Transverse colon (tissue), 4 donors: ENCODE results near the gene CDK14. TPM values are rescaled to one million over a fixed set of nuclear protein-coding genes. Genes with fewer than 3 reads are reported as not detected.

Experiments
- DNase-seq: peaks from one replicate; pipeline ENCODE4 v3.0.0-alpha.2; 2019
- H3K27ac ChIP-seq, 4 donors: fragments of 200-600 bp; sonication (generic); 2 replicates each; pipeline ENCODE4 v1.5.1; 2016 to 2018; ENCODE audit warnings: inconsistent platforms in 4 of 4
- H3K27me3 ChIP-seq: fragments of 200-600 bp; sonication (generic); 2 replicates; pipeline ENCODE4 v1.5.1; 2017; ENCODE audit warnings: inconsistent platforms
- H3K36me3 ChIP-seq, 4 donors: fragments of 200-600 bp; sonication (generic); 2 replicates each; pipeline ENCODE4 v1.5.1; 2017 to 2019; ENCODE audit warnings: inconsistent platforms in 4 of 4
- H3K4me1 ChIP-seq, 4 donors: fragments of 200-600 bp; sonication (generic); 2 replicates each; pipeline ENCODE4 v1.5.1; 2017 to 2020; ENCODE audit warnings: inconsistent platforms in 4 of 4
- H3K4me3 ChIP-seq, 4 donors: fragments of 200-600 bp; sonication (generic); 1 replicate in 1 of 4; 2 replicates in 3 of 4; pipeline versions ENCODE4 v1.5.1 to v1.6.1; 2017 to 2019; ENCODE audit warnings: inconsistent platforms in 4 of 4
- H3K9me3 ChIP-seq, 2 donors: fragments of 200-600 bp; sonication (generic); 2 replicates each; pipeline ENCODE4 v1.5.1; 2017 to 2019; ENCODE audit warnings: inconsistent platforms in 2 of 2
- EP300 ChIP-seq: sonication (generic); formaldehyde crosslinking; IDR thresholded peaks from one replicate; pipeline ENCODE4 v1.6.1; 2017; ENCODE audit warnings: antibody characterized with exemption, low read depth
- POLR2A ChIP-seq: fragments of 450-650 bp; IDR thresholded peaks from one replicate; pipeline ENCODE4 v1.6.1; 2016; ENCODE audit warnings: antibody characterized with exemption, mild to moderate bottlenecking, moderate library complexity
- POLR2AphosphoS5 ChIP-seq, 3 donors: sonication (generic); formaldehyde crosslinking; IDR thresholded peaks; one replicate each; pipeline ENCODE4 v1.6.1; 2016; ENCODE audit warnings: antibody characterized with exemption in 3 of 3
- WGBS, 2 donors: methylation state at CpG; one replicate each; pipeline ENCODE4 v1.1.5; 2018; ENCODE audit warnings: low coverage in 1 of 2; 5-methylcytosine and 5-hydroxymethylcytosine counted together
- in situ Hi-C, 4 donors: fragments of 200-750 bp; cut with MboI; loops; one replicate each; pipeline versions ENCODE4 v1.15.0 to v1.15.1; 2017; ENCODE audit warnings: low sequenced_read_pairs in 3 of 4, low pct_ligation_motif_present in 1 of 4, low pct_unique_long_range_greater_than_20kb in 1 of 4
- intact Hi-C: fragments of 100-400 bp; cut with DNase I; formaldehyde crosslinking; loops from one replicate; pipeline ENCODE4 v1.15.1; 2023; ENCODE audit warnings: low total_unique reads
- total RNA-seq, 4 donors: library from RNA; depleted of rRNA; stranded (reverse); fragments of >200 nt; gene quantifications; one replicate each; pipeline ENCODE4 v1.1.0, GENCODE V29; 2016
- TF ChIP-seq, protein P1 (sequence below), 5 experiments: fragments of 200-600 bp in 3 of 5; fragments of 450-650 bp in 2 of 5; sonication (generic) in 3 of 5; IDR thresholded peaks; 1 replicate in 2 of 5; 2 replicates in 3 of 5; pipeline ENCODE4 v1.5.1; 2016 to 2017; ENCODE audit warnings: antibody characterized with exemption in 5 of 5, inconsistent platforms in 3 of 5, mild to moderate bottlenecking in 2 of 5, moderate library complexity in 1 of 5

Gene CDK14
- 10 to 100 TPM in 1 of 4 donors, 1 to 10 TPM in 2, under 1 TPM in 1; 0.40 to 15.4 (median 4.8) TPM for total RNA-seq

DNA sequence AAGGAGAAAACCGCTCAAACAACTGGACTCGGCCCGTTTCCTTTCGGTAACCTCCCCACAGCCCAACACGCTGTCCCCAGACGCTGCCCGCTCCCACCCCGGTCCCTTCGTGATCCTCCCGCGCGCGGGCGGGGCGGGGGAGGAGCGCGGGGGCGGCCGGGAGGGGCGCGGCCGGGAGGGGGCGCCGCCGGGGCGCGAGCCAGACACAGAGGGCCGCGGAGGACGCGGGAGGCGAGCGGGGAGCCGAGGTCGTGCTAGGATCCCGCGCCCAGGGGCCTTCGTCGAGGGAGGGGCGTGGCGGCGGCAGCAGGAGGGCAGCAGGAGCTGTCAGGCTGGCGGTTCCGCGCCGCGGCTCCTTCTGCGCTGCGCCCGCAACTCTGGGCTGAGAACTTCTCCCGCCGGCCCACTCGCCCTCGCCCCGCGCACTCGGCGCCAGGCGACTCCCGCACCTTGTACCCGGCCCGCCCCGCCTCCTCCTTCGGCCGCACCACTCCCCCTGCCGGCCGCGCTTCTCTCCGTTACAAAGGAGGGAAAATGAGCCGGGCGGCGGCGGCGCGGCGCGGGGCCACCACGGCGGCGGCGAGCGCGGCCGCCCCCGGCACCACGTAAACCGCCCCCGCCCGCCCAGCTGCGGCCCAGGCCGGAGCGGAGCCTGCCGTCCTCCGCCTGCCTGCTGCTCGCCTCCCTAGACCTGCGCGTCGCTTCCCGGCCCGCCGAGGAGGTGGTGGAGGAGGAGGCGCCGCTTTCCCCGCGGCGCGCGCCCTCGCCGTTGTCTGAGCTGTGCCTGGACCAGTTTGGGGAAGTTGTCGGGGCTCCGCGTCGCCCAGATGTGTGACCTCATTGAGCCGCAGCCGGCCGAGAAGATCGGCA lies at the start of gene CDK14:
CDK14 (plus strand) TSS at position 521 of the 870 bp plus-strand sequence; CDS start at position 828, 307 bp downstream.
- intact Hi-C loops, result no loop called here
- in situ Hi-C loops, result loop anchor here in 1 of 4 donors (25.0 kb wide), 1 partner anchor 441 kb away; no protein-coding TSS in a partner anchor

DNA sequence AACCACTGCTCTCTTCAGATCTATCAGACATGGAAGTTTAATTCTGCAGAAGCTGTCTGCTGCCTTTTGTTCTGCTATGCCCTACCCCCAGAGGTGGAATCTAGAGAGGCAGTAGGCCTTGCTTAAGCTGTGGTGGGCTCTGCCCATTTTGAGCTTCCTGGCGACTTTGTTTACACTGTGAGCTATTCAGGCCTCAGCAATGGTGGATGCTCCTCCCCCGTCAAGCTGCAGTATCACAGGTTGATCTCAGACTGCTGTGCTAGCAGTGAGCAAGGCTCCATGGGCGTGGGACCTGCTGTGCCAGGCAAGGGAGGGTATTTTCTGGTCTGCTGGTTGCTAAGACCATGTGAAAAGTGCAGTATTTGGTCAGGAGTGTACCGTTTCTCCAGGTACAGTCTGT lies 45.1 kb upstream of the CDK14 start:
- Histone ChIP-seq H3K27me3 (no peaks in the 10 kb centered on the region), H3K9me3 (no peaks in the 10 kb centered on the region), H3K36me3 (no peaks in the 10 kb centered on the region), H3K27ac (no peak overlapping the region), H3K4me3 (no peak overlapping the region), H3K4me1 (no peaks in the 10 kb centered on the region)
- WGBS, 2 donors, result 60 to 68% methylated on average over 1 to 4 of the region's 4 CpGs
- intact Hi-C loops (no loop called here), in situ Hi-C loops (no loop called here)
- DNase-seq, result no peak
- TF ChIP-seq POLR2A (no peak), EP300 (no peak), POLR2AphosphoS5 (IDR thresholded peaks at IDR 0.05) (no peak)
- TF ChIP-seq, protein P1, sequence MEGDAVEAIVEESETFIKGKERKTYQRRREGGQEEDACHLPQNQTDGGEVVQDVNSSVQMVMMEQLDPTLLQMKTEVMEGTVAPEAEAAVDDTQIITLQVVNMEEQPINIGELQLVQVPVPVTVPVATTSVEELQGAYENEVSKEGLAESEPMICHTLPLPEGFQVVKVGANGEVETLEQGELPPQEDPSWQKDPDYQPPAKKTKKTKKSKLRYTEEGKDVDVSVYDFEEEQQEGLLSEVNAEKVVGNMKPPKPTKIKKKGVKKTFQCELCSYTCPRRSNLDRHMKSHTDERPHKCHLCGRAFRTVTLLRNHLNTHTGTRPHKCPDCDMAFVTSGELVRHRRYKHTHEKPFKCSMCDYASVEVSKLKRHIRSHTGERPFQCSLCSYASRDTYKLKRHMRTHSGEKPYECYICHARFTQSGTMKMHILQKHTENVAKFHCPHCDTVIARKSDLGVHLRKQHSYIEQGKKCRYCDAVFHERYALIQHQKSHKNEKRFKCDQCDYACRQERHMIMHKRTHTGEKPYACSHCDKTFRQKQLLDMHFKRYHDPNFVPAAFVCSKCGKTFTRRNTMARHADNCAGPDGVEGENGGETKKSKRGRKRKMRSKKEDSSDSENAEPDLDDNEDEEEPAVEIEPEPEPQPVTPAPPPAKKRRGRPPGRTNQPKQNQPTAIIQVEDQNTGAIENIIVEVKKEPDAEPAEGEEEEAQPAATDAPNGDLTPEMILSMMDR (IDR thresholded peaks at IDR 0.05), result no peak

More for the DNA sequence above, at the start of gene CDK14:
- H3K4me1 ChIP-seq, result peaks cover 0 to 26% (median 7%) of the 10 kb centered on the region in 4 donors
- 0% methylated on average over 51 of the region's 118 CpGs; no CpG with 5 or more reads in 1 of the 2 donors for WGBS, 2 donors
- H3K4me3 ChIP-seq, result peak within 1 kb of the TSS; percentile 62 to 78 (median 68)
- H3K36me3 ChIP-seq, result no peaks in the 10 kb centered on the region
- TF ChIP-seq POLR2A, result no peak
- TF ChIP-seq, protein P1 (IDR thresholded peaks at IDR 0.05), result peak; percentile 17 to 43 (median 33)
- DNase-seq, result peak; percentile 81
- no peaks in the 10 kb centered on the region for H3K9me3 ChIP-seq
- peaks cover 19% of the 10 kb centered on the region for H3K27me3 ChIP-seq
- peak within 1 kb of the TSS; percentile 71 to 80 (median 76) for H3K27ac ChIP-seq

DNA sequence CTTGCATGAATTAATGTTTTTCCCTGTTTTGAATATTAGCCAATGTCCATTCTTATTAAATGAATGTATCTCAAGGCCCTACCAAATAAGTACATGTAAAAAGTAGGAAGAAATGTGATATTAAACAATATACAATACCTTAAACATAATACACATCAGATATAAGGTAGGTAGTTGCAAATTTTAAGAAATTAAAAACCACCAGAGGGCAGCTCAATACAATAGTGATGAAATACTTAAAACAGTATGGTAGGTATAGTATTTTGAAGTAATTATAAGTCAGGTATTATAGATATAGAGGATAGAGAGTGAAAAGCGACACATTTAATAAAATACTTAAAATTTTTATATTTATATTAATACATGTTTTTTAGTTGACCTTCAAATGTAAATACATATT lies 43.6 kb upstream of the CDK14 start:
- WGBS, 2 donors, result 71 to 80% methylated on average over 1 of the region's 1 CpG
- DNase-seq, result no peak
- no peaks in the 10 kb centered on the region for H3K36me3 ChIP-seq
- no peaks in the 10 kb centered on the region for H3K27me3 ChIP-seq
- TF ChIP-seq, protein P1 (IDR thresholded peaks at IDR 0.05), result peak in 2 of 5 experiments; percentile 8 to 14
- TF ChIP-seq POLR2A, result no peak
- in situ Hi-C loops, result no loop called here
- H3K4me1 ChIP-seq, result no peaks in the 10 kb centered on the region
- H3K4me3 ChIP-seq, result no peak overlapping the region
- no peak overlapping the region for H3K27ac ChIP-seq
- intact Hi-C loops, result no loop called here
- no peaks in the 10 kb centered on the region for H3K9me3 ChIP-seq

DNA sequence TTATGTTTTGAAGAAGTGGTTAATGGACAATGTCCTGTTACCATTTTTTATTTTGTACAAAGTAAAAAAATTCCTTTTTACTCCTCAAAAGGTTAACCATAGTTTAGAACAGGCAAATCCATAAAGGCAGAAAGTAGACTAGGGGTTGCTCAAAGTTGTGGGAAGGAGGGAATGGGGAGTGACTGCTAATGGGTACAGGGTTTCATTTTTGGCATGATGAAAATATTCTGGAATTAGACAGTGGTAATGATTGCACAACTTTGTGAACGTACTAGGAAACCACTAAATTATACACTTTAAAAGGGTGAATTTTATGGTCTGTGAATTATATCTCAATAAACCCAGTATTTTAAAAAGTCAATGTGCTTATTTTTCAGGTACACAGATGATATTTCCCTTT lies 35.4 kb upstream of the CDK14 start:
- 0 to 15% methylated on average over 1 of the region's 1 CpG for WGBS, 2 donors
- Histone ChIP-seq H3K4me1 (no peaks in the 10 kb centered on the region), H3K27ac (no peak overlapping the region), H3K27me3 (no peaks in the 10 kb centered on the region), H3K9me3 (no peaks in the 10 kb centered on the region), H3K36me3 (no peaks in the 10 kb centered on the region), H3K4me3 (no peak overlapping the region)
- TF ChIP-seq POLR2A (no peak), POLR2AphosphoS5 (IDR thresholded peaks at IDR 0.05) (no peak), EP300 (no peak)
- TF ChIP-seq, protein P1 (IDR thresholded peaks at IDR 0.05), result no peak
- in situ Hi-C loops (no loop called here), intact Hi-C loops (no loop called here)
- DNase-seq, result no peak
